Lung (tissue), 12 donors: Measurements from ENCODE around the gene CLRN1. TPM values are rescaled to one million over a fixed set of nuclear protein-coding genes. Genes with fewer than 3 reads are reported as not detected.

Experiments
- ATAC-seq: fragments of 200-7000 bp; cut with Tn5 transposase; one replicate; pipeline ENCODE4 v1.9.1; 2020; ENCODE audit warnings: moderate number of reproducible peaks; ENCODE audit not compliant: insufficient read depth, low FRiP score
- DNase-seq, 3 donors: peaks; one replicate each; pipeline ENCODE4 v3.0.0-alpha.2; 2013 to 2017
- H3K27ac ChIP-seq, 2 donors: one replicate each; pipeline ENCODE4 v1.5.1; 2013; ENCODE audit warnings: mild to moderate bottlenecking in 2 of 2, moderate library complexity in 2 of 2, control low read depth in 1 of 2, inconsistent platforms in 1 of 2, low read depth in 1 of 2, low read length in 1 of 2
- H3K27me3 ChIP-seq, 3 donors: one replicate each; pipeline ENCODE4 v1.5.1; 2013; ENCODE audit warnings: low read length in 2 of 3; ENCODE audit not compliant: control insufficient read depth in 3 of 3, insufficient read depth in 3 of 3
- H3K36me3 ChIP-seq, 4 donors: one replicate each; pipeline ENCODE4 v1.5.1; 2013; ENCODE audit warnings: low read length in 4 of 4, mild to moderate bottlenecking in 1 of 4, moderate library complexity in 1 of 4; ENCODE audit not compliant: control insufficient read depth in 4 of 4, insufficient read depth in 4 of 4
- H3K4me1 ChIP-seq, 5 donors: one replicate each; pipeline ENCODE4 v1.5.1; 2013; ENCODE audit warnings: low read length in 5 of 5, mild to moderate bottlenecking in 2 of 5, moderate library complexity in 1 of 5; ENCODE audit not compliant: control insufficient read depth in 5 of 5, insufficient read depth in 5 of 5
- H3K4me3 ChIP-seq: one replicate; pipeline ENCODE4 v1.5.1; 2013; ENCODE audit warnings: mild to moderate bottlenecking, control low read depth, moderate library complexity
- H3K9ac ChIP-seq, 2 donors: one replicate each; pipeline ENCODE4 v1.5.1; 2013; ENCODE audit warnings: low read length in 2 of 2, control low read depth in 1 of 2; ENCODE audit not compliant: insufficient read depth in 1 of 2
- H3K9me3 ChIP-seq, 4 donors: one replicate each; pipeline ENCODE4 v1.5.1; 2013; ENCODE audit warnings: low read length in 3 of 4, mild to moderate bottlenecking in 1 of 4, moderate library complexity in 1 of 4; ENCODE audit not compliant: control insufficient read depth in 4 of 4, insufficient read depth in 3 of 4
- WGBS, 2 donors: extraction: QIAGEN DNeasy Blood & Tissue Kit; methylation state at CpG; one replicate each; pipeline ENCODE4 v1.1.7; 2013; 5-methylcytosine and 5-hydroxymethylcytosine counted together
- polyA plus RNA-seq, 2 donors: library from polyadenylated mRNA; stranded (reverse); fragments of 200-250 nt; gene quantifications; one replicate each; pipeline ENCODE4 v1.2.1, GENCODE V29; 2013
- total RNA-seq, 2 donors: library from RNA; depleted of rRNA in 1 of 2; stranded (reverse); fragments of >200 nt in 1 of 2; gene quantifications; one replicate each; pipeline ENCODE4 v1.2.1, GENCODE V29; 2014 to 2021
- TF ChIP-seq, protein P1 (sequence below): IDR thresholded peaks from 2 replicates; pipeline ENCODE4 v1.5.1; 2012; ENCODE audit warnings: mild to moderate bottlenecking; ENCODE audit errors: control extremely low read depth, extremely low read depth
- donor health status: control.
- donor health status: control.
- donor health status: Bipolar disorder and iron deficiency.
- donor health status: healthy.
- donor health status: DM: yes; HTN: yes; CAD: no.

CLRN1 gene
- total and polyA plus RNA-seq, 4 donors = not detected

DNA sequence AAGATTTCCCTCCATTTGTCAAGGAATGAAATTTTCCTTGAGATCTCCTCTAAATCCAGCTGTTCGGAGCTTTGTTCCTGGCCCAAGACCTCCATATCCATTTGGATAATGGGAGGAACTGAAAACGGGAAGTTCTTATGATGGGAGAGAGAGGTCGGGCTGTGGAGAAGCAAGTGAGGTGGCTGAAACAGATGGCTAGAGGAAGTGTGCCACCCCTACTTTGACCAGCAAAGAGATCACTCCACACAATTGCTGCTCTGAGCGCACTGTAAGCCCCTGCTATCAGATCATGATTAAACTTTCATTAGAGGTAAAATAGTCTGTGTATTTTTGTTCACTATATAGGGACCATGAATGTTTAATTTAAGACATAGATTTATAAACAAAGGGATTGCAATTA, 67.2 kb downstream of the CLRN1 start, which contains the start of gene MINDY4B:
MINDY4B (minus strand) TSS at position 101 of the 400 bp plus-strand sequence; CDS start at position 101, 0 bp downstream.
- TF ChIP-seq, protein P1, sequence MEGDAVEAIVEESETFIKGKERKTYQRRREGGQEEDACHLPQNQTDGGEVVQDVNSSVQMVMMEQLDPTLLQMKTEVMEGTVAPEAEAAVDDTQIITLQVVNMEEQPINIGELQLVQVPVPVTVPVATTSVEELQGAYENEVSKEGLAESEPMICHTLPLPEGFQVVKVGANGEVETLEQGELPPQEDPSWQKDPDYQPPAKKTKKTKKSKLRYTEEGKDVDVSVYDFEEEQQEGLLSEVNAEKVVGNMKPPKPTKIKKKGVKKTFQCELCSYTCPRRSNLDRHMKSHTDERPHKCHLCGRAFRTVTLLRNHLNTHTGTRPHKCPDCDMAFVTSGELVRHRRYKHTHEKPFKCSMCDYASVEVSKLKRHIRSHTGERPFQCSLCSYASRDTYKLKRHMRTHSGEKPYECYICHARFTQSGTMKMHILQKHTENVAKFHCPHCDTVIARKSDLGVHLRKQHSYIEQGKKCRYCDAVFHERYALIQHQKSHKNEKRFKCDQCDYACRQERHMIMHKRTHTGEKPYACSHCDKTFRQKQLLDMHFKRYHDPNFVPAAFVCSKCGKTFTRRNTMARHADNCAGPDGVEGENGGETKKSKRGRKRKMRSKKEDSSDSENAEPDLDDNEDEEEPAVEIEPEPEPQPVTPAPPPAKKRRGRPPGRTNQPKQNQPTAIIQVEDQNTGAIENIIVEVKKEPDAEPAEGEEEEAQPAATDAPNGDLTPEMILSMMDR = no peak
- peaks cover 0 to 4% (median 0%) of the 10 kb centered on the region in 5 donors for H3K4me1 ChIP-seq
- 51 to 62% methylated on average over 4 of the region's 4 CpGs for WGBS, 2 donors
- no peaks in the 10 kb centered on the region for H3K27me3 ChIP-seq
- no peak within 1 kb of the TSS for H3K27ac ChIP-seq
- ATAC-seq (no peak), DNase-seq (no peak)
- peaks cover 0 to 4% (median 1%) of the 10 kb centered on the region in 4 donors for H3K9me3 ChIP-seq
- no peaks in the 10 kb centered on the region for H3K36me3 ChIP-seq
- H3K9ac ChIP-seq = no peak within 1 kb of the TSS
- H3K4me3 ChIP-seq = no peak within 1 kb of the TSS

DNA sequence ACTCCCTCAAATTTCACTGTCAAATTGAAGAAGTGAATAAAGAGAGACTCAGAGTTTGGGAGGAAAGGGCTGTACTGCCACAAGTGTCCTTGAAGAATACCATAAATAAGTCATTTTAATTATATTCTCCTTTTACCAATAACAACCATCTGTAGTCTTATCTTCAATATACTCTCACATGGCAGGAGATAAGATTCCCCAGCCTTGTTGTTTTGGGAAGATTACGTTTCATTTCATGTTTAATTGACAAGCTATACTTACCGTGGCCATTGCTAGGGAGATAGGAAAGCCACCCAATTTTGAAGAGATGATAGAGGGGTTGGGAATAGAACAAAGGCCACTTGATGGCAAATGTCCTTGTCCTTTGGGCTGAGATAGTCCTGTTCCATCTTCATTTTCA, 69.5 kb downstream of the CLRN1 start:
- no peaks in the 10 kb centered on the region for H3K27me3 ChIP-seq
- no peak overlapping the region for H3K27ac ChIP-seq
- H3K9ac ChIP-seq = no peak overlapping the region
- no peak for DNase-seq
- H3K4me1 ChIP-seq = peaks cover 0 to 14% (median 2%) of the 10 kb centered on the region in 5 donors
- no peak for ATAC-seq
- TF ChIP-seq, protein P1 = no peak
- H3K9me3 ChIP-seq = peaks cover 0 to 4% (median 1%) of the 10 kb centered on the region in 4 donors
- no peak overlapping the region for H3K4me3 ChIP-seq
- no peaks in the 10 kb centered on the region for H3K36me3 ChIP-seq
- WGBS, 2 donors = 71 to 88% methylated on average over 2 of the region's 2 CpGs

DNA sequence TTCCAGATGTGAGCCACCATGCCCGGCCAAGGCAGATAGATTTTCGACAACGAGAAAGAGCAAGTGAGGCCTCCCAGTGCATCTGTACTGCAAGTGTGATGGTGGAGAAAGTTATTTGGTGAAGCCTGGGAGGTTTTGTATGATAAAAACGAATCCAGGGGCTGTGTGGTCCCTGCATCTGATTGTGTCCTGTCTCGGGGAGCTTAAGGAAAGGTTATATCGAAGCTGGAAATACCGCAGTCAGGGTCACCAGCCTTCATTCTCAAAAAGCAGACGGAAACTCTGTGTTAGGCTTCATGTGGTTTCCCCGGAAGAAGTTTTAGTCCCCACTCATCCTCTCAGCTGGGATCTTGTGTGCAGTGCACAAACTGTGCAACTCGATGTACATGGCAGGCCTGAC, 70.7 kb downstream of the CLRN1 start:
- H3K27me3 ChIP-seq = no peaks in the 10 kb centered on the region
- H3K27ac ChIP-seq = no peak overlapping the region
- TF ChIP-seq, protein P1 = no peak
- H3K36me3 ChIP-seq = no peaks in the 10 kb centered on the region
- H3K9me3 ChIP-seq = peaks cover 0 to 2% (median 0%) of the 10 kb centered on the region in 4 donors
- ATAC-seq (no peak), DNase-seq (no peak)
- H3K4me1 ChIP-seq = peaks cover 0 to 14% (median 3%) of the 10 kb centered on the region in 5 donors
- H3K4me3 ChIP-seq = no peak overlapping the region
- H3K9ac ChIP-seq = no peak overlapping the region
- 89 to 95% methylated on average over 10 of the region's 10 CpGs for WGBS, 2 donors

DNA sequence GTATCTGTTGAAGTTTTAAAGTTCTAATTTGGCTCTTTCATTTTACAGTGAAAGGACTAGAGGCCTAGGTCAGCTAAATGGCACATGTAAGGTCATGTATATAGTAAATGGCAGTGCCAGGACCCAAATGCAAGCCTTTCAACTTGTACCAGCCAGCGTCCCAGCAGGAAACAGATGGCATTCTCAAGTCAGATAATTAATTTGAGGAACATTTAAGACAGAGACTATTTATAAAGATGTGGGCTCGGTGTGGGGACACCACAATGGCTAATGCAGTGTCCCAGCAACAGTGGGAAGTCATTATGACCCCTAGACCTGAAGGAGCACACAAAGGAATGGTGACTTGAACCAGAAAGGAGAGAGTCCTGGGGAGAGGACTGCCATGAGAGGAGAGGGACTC, 73.4 kb downstream of the CLRN1 start:
- Histone ChIP-seq H3K27me3 (no peaks in the 10 kb centered on the region), H3K9ac (no peak overlapping the region), H3K27ac (no peak overlapping the region), H3K4me1 (peaks cover 0 to 14% (median 3%) of the 10 kb centered on the region in 5 donors), H3K36me3 (no peaks in the 10 kb centered on the region), H3K4me3 (no peak overlapping the region), H3K9me3 (peaks cover 0 to 2% (median 0%) of the 10 kb centered on the region in 4 donors)
- WGBS, 2 donors = 11 to 37% methylated on average over 2 of the region's 2 CpGs
- no peak for DNase-seq
- no peak for ATAC-seq
- TF ChIP-seq, protein P1 = no peak
